ENCODE data around the gene MAD1L1.
A peak's percentile ranks its signal among the peaks of the same experiment; 100 is the strongest.

GRCh38 chr7:1954366-1955004, 278.3 kb downstream of the MAD1L1 start:
- TF ChIP-seq EGR1 (IDR thresholded peaks at IDR 0.05; ENCODE audit: borderline replicate concordance, low read depth, low read length): no peak
- TF ChIP-seq PHF8 (conservative IDR thresholded peaks at IDR 0.05; ENCODE audit: low read depth, low read length): no peak
- no peak for TF ChIP-seq ZNF274 (IDR thresholded peaks at IDR 0.05; ENCODE audit: borderline replicate concordance, extremely low read depth, low read length)
- TF ChIP-seq CTCF (IDR thresholded peaks at IDR 0.05; ENCODE audit: control extremely low read depth in 1 of 3, insufficient read depth in 1 of 3, low read depth in 1 of 3, low read length in 3 of 3): peak in 2 of 3 experiments; percentile 4 to 7; a peak in 1 of 4 replicates
- no peak for TF ChIP-seq JUN (IDR thresholded peaks at IDR 0.05; ENCODE audit: low read depth, low read length)
- TF ChIP-seq EZH2 (IDR thresholded peaks at IDR 0.05; ENCODE audit: low read depth, low read length, severe bottlenecking): no peak
- no peak for TF ChIP-seq SUZ12 (IDR thresholded peaks at IDR 0.05; ENCODE audit: low read length)
